ENCODE data around the gene SLC18A3.

Gene SLC18A3

DNA sequence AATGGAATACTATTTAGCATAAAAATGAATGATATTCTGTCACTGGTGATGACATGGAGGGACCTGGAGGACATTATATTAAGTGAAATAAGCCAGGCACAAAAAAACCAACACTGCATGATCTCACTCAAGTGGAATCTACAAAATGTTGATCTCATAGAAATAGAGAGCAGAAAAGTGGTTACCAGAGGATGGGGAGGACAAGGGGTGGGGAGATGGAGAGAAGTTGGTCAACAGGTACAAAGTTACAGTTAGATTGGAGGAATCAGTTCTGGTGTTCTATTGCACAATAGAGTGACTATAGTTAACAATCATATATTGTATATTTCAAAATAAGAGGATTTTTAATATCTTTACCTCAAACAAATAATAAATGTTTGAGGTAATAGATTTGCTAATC is 24.7 kb upstream of the SLC18A3 start:
- no peak for DNase-seq (ENCODE audit: low read depth)
- TF ChIP-seq, protein P1, sequence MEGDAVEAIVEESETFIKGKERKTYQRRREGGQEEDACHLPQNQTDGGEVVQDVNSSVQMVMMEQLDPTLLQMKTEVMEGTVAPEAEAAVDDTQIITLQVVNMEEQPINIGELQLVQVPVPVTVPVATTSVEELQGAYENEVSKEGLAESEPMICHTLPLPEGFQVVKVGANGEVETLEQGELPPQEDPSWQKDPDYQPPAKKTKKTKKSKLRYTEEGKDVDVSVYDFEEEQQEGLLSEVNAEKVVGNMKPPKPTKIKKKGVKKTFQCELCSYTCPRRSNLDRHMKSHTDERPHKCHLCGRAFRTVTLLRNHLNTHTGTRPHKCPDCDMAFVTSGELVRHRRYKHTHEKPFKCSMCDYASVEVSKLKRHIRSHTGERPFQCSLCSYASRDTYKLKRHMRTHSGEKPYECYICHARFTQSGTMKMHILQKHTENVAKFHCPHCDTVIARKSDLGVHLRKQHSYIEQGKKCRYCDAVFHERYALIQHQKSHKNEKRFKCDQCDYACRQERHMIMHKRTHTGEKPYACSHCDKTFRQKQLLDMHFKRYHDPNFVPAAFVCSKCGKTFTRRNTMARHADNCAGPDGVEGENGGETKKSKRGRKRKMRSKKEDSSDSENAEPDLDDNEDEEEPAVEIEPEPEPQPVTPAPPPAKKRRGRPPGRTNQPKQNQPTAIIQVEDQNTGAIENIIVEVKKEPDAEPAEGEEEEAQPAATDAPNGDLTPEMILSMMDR (IDR thresholded peaks at IDR 0.05; ENCODE audit: control insufficient read depth, extremely low read depth, insufficient read depth) = no peak
- H3K4me3 ChIP-seq (ENCODE audit: low read depth, low read length) = no peak overlapping the region

DNA sequence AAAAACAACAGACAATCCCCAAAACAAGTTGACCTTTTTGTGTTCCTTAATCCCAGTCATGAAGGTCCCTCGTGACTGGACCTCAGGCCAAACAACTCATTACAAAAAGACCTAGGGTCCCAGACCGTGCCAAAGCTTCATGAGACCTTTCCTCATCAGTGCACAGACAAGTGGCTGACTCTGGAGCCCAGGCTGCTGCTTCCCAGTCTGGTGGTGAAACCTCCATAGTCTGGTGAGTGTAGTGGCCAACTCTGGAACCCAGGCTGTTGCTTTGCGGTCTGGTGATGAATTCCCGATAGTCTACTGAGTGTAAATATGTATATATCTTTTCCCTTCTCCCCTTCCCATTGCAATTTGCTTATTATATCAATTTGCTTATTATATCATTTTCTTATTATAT is 22.1 kb upstream of the SLC18A3 start:
- DNase-seq (ENCODE audit: low read depth) = no peak
- H3K4me3 ChIP-seq (ENCODE audit: low read depth, low read length) = no peak overlapping the region
- TF ChIP-seq, protein P1 (IDR thresholded peaks at IDR 0.05; ENCODE audit: control insufficient read depth, extremely low read depth, insufficient read depth) = no peak

DNA sequence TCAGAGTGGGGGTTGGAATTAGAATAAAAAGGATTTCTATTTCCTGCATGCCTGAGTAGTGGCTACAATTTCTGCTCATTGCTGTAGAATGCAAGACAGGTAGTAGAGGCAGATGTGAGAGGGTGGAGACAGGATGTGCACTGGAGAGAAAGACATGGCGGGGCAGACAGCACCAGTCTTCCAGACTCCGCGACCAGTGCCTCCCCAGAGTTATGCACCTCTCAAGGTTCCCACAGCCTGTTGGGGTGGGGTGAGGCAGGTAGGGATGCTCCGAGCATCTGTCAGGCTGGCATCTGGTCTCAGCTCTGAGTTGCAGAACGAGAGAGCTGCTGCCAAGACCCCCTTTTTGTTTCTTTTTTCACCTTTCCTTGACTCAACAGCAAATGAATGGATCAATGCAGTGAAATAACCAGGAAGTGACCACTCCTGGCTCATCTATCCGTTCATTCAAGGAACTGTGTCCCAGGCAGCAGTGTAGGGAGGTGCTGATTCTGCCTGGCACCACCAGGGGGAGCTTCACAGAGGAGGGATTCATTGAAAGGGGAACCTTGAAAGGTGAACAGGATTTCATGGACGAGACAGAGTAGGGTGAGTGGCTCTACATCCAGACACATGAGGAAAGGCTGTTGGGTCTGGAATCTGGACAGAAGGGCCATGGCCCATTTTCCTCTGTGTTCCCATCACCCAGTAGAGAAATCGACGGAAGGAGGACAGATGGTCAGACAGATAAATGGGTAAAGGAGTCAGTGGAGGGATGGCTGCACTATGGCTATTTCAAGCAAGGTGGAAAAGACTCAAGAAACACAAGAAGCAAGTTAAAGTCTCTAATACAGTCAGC is 17.2 kb upstream of the SLC18A3 start:
- TF ChIP-seq, protein P1 (IDR thresholded peaks at IDR 0.05; ENCODE audit: control insufficient read depth, extremely low read depth, insufficient read depth) = peak; percentile 98
- DNase-seq (ENCODE audit: low read depth) = peak; percentile 10

DNA sequence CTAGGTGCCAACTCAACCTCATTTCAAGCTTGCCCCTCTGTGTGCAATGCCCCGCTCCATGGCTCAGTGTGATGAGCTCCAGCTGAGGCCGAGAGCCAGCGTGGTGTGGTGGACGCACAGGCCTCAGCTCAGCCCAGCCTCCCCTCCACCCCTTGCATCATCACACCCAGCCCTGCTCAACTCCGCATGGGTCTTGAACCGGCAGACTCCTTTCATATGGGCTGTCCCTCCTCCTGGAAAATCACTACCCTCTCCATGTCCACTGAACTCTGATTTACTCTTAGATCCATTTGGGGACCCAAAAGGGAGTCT is 16.6 kb upstream of the SLC18A3 start:
- DNase-seq (ENCODE audit: low read depth) = no peak
- no peak overlapping the region for H3K4me3 ChIP-seq (ENCODE audit: low read depth, low read length)
- TF ChIP-seq, protein P1 (IDR thresholded peaks at IDR 0.05; ENCODE audit: control insufficient read depth, extremely low read depth, insufficient read depth) = no peak

More for the DNA sequence above, 17.2 kb upstream of the SLC18A3 start:
- H3K4me3 ChIP-seq (ENCODE audit: low read depth, low read length) = no peak overlapping the region

DNA sequence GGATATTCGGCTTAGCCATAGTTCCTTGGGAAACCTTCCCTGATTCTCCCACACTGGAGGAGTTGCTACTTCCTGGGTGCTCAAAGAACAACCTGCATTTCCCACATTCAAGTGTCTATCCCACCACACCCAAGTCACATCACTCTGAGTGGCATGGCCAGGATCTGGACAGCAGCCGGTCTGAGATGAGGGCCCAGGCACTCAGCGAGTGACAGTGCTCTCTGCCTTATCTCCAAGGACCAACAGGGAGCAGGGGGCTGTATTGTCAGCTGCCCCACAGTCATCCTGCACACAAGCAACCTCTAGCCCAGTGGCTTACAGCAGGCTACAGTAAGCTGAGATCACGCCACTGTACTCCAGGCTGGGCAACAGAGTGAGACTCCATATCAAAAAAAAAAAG is 16.1 kb upstream of the SLC18A3 start:
- DNase-seq (ENCODE audit: low read depth) = no peak
- TF ChIP-seq, protein P1 (IDR thresholded peaks at IDR 0.05; ENCODE audit: control insufficient read depth, extremely low read depth, insufficient read depth) = no peak
- no peak overlapping the region for H3K4me3 ChIP-seq (ENCODE audit: low read depth, low read length)

DNA sequence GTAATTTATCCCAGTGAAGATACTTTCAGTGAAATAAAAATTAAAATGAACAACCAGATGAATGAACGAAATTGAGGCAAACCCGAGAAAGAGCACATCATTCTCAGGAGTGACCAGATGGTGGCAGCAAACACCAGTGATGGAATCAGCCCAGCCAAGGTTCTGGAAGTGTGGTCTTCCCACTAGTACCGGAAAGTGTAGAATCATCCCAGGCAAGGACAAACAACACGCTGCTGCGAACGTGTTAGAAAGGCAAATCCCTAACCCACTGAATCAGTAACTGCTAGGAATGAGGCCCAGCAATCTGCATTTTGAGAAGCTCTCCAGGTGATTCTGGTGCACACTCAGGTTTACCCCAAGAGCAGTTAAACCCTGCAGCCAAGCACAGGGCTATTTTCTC is 15.5 kb upstream of the SLC18A3 start:
- TF ChIP-seq, protein P1 (IDR thresholded peaks at IDR 0.05; ENCODE audit: control insufficient read depth, extremely low read depth, insufficient read depth) = peak; percentile 93
- H3K4me3 ChIP-seq (ENCODE audit: low read depth, low read length) = no peak overlapping the region
- peak; percentile 28 for DNase-seq (ENCODE audit: low read depth)

All from LNCaP clone FGC (cell line).